HCT116 (cell line): Measurements from ENCODE around the gene VWA1. TPM values are rescaled to one million over a fixed set of nuclear protein-coding genes. Genes with fewer than 3 reads are reported as not detected.
A peak's percentile ranks its signal among the peaks of the same experiment; 100 is the strongest.

Experiments used
- ATAC-seq: fragments of 200-7000 bp; cut with Tn5 transposase; 2 replicates; pipeline ENCODE4 v1.9.1; 2020; ENCODE audit warnings: mild to moderate bottlenecking, moderate library complexity
- BruUV-seq: library from RNA; stranded (reverse); fragments of 400-500 nt; replicated peaks from 2 replicates; lab custom pipeline; 2021; lab: Mats Ljungman, UMichigan
- CTCF ChIA-PET: fragments of 300-600 bp; sonication (Branson Sonifier 250); formaldehyde crosslinking; loops from one replicate; lab custom pipeline; 2021; ENCODE audit warnings: antibody characterized with exemption; lab: Charles Lee
- POLR2A ChIA-PET: fragments of 300-600, 350-600 bp; sonication (Branson Sonifier 250); formaldehyde crosslinking; loops from one replicate; lab custom pipeline; 2021; ENCODE audit warnings: antibody characterized with exemption; lab: Charles Lee
- RAD21 ChIA-PET, 2 experiments: fragments of 300-600 bp; sonication (Branson Sonifier 250); formaldehyde crosslinking; loops; one replicate each; lab custom pipeline; 2023; ENCODE audit warnings: low total read pairs in 2 of 2; ENCODE audit not compliant: uncharacterized antibody in 2 of 2, unreplicated experiment in 2 of 2, low non-redundant PET in 1 of 2; lab: Charles Lee
- DNase-seq: peaks from one replicate; pipeline ENCODE4 v3.0.0-alpha.2; 2010; ENCODE audit warnings: low read depth, low spot score
- H2AFZ ChIP-seq: fragments of 200-600 bp; shearing (Covaris generic), sonication (generic); 2 replicates; pipeline ENCODE4 v1.6.1; 2017; ENCODE audit warnings: low read depth, mixed run types, mixed read lengths, antibody characterized with exemption, low read length; ENCODE audit not compliant: poor library complexity, severe bottlenecking
- H3K27ac ChIP-seq: 2 replicates; pipeline ENCODE4 v1.5.1; 2012; ENCODE audit warnings: low read depth, low read length
- H3K27me3 ChIP-seq: fragments of 200-600 bp; sonication (generic); 2 replicates; pipeline ENCODE4 v1.6.1; 2016; ENCODE audit warnings: mixed run types, low read length, mixed read lengths; ENCODE audit not compliant: insufficient read depth
- H3K36me3 ChIP-seq, 2 experiments: fragments of 200-500 bp in 1 of 2; fragments of 200-600 bp in 1 of 2; sonication (Bioruptor generic) in 1 of 2; sonication (generic) in 1 of 2; 2 replicates each; pipeline versions ENCODE4 v1.5.1 to v1.6.1; 2014 to 2016; ENCODE audit warnings: low read length in 2 of 2, inconsistent platforms in 1 of 2, mixed read lengths in 1 of 2, mixed run types in 1 of 2; ENCODE audit not compliant: insufficient read depth in 2 of 2, control insufficient read depth in 1 of 2
- H3K4me1 ChIP-seq, 2 experiments: fragments of 200-600 bp in 1 of 2; sonication (generic) in 1 of 2; 2 replicates each; pipeline versions ENCODE4 v1.5.1 to v1.6.1; 2012 to 2017; ENCODE audit warnings: low read length in 2 of 2, inconsistent platforms in 1 of 2, mild to moderate bottlenecking in 1 of 2, mixed read lengths in 1 of 2, mixed run types in 1 of 2, moderate library complexity in 1 of 2; ENCODE audit not compliant: insufficient read depth in 2 of 2, control insufficient read depth in 1 of 2
- H3K4me2 ChIP-seq: fragments of 200-600 bp; sonication (generic); 2 replicates; pipeline ENCODE4 v1.6.1; 2017; ENCODE audit warnings: mixed run types, low read length, mixed read lengths
- H3K4me3 ChIP-seq, 2 experiments: fragments of 200-600 bp in 1 of 2; sonication (generic) in 1 of 2; replicated peaks in 1 of 2; 2 replicates each; pipeline ENCODE4 v1.5.1; 2011 to 2016; ENCODE audit warnings: low read length in 2 of 2, control low read depth in 1 of 2, low read depth in 1 of 2, mild to moderate bottlenecking in 1 of 2, mixed read lengths in 1 of 2, mixed run types in 1 of 2
- H3K79me2 ChIP-seq: fragments of 200-600 bp; sonication (generic); 2 replicates; pipeline ENCODE4 v1.6.1; 2017; ENCODE audit warnings: mild to moderate bottlenecking, mixed run types, low read length, moderate library complexity, mixed read lengths; ENCODE audit not compliant: insufficient read depth
- H3K9ac ChIP-seq: fragments of 200-600 bp; sonication (generic); 2 replicates; pipeline ENCODE4 v1.6.1; 2016; ENCODE audit warnings: low read length, mixed read lengths
- H3K9me2 ChIP-seq: fragments of 200-600 bp; sonication (generic), shearing (Covaris generic); 2 replicates; pipeline ENCODE4 v1.6.1; 2017; ENCODE audit warnings: mixed run types, mild to moderate bottlenecking, moderate library complexity; ENCODE audit not compliant: insufficient read depth
- H3K9me3 ChIP-seq, 2 experiments: fragments of 200-500 bp in 1 of 2; fragments of 200-600 bp in 1 of 2; sonication (Bioruptor generic) in 1 of 2; sonication (generic) in 1 of 2; 2 replicates each; pipeline ENCODE4 v1.6.1; 2014 to 2017; ENCODE audit warnings: low read length in 2 of 2, mixed read lengths in 2 of 2, inconsistent platforms in 1 of 2, low read depth in 1 of 2, mild to moderate bottlenecking in 1 of 2, mixed run types in 1 of 2, moderate library complexity in 1 of 2; ENCODE audit not compliant: control insufficient read depth in 1 of 2, insufficient read depth in 1 of 2
- H4K20me1 ChIP-seq: fragments of 200-600 bp; sonication (generic), shearing (Covaris generic); 2 replicates; pipeline ENCODE4 v1.6.1; 2017; ENCODE audit warnings: mixed run types, mild to moderate bottlenecking, moderate library complexity; ENCODE audit not compliant: insufficient read depth
- CTCF ChIP-seq, 3 experiments: fragments of 200-600 bp in 1 of 3; sonication (generic) in 1 of 3; IDR thresholded peaks in 2 of 3; conservative IDR thresholded peaks in 1 of 3; 2 replicates each; pipeline ENCODE4 v1.5.1; 2012 to 2017; ENCODE audit warnings: low read depth in 2 of 3, low read length in 2 of 3, antibody characterized with exemption in 1 of 3, borderline replicate concordance in 1 of 3, control low read depth in 1 of 3, mild to moderate bottlenecking in 1 of 3, mixed read lengths in 1 of 3, mixed run types in 1 of 3, moderate library complexity in 1 of 3; ENCODE audit not compliant: insufficient read depth in 1 of 3
- EGR1 ChIP-seq: IDR thresholded peaks from 2 replicates; pipeline ENCODE4 v1.6.1; 2012; ENCODE audit warnings: low read depth
- ELF1 ChIP-seq: IDR thresholded peaks from 2 replicates; pipeline ENCODE4 v1.6.1; 2012; ENCODE audit warnings: low read depth, borderline replicate concordance
- EZH2phosphoT487 ChIP-seq: fragments of 200-600 bp; IDR thresholded peaks from 2 replicates; pipeline ENCODE4 v1.6.1; 2018; ENCODE audit warnings: antibody characterized with exemption, borderline replicate concordance
- POLR2A ChIP-seq: IDR thresholded peaks from 2 replicates; pipeline ENCODE4 v1.7.0; 2011; ENCODE audit warnings: borderline replicate concordance; ENCODE audit not compliant: insufficient read depth, insufficient read length; ENCODE audit errors: extremely low read depth
- POLR2AphosphoS5 ChIP-seq: IDR thresholded peaks from 2 replicates; pipeline ENCODE4 v1.6.1; 2011; ENCODE audit warnings: mild to moderate bottlenecking, low read depth, low read length, moderate library complexity
- SIN3A ChIP-seq: IDR thresholded peaks from 2 replicates; pipeline ENCODE4 v1.6.1; 2012; ENCODE audit warnings: low read depth
- SRF ChIP-seq: IDR thresholded peaks from 2 replicates; pipeline ENCODE4 v1.6.1; 2012; ENCODE audit warnings: low read depth
- YY1 ChIP-seq: IDR thresholded peaks from 2 replicates; pipeline ENCODE4 v1.6.1; 2011; ENCODE audit warnings: low read length, low read depth, moderate library complexity, mild to moderate bottlenecking; ENCODE audit not compliant: insufficient replicate concordance; ENCODE audit errors: extremely low read depth
- ZNF274 ChIP-seq: fragments of 200-500 bp; sonication (Bioruptor generic); IDR thresholded peaks from 2 replicates; pipeline ENCODE4 v1.6.1; 2014; ENCODE audit warnings: mild to moderate bottlenecking, low read depth, low read length, inconsistent platforms
- intact Hi-C: fragments of 100-400 bp; cut with micrococcal nuclease; formaldehyde crosslinking; loops from 2 replicates; pipeline ENCODE4 v1.10.0; 2022
- total RNA-seq: library from RNA; stranded (reverse); gene quantifications from one replicate; pipeline ENCODE4 v1.2.1, GENCODE V29; 2021; ENCODE audit not compliant: unreplicated experiment

The VWA1 gene
- total RNA-seq, 1 experiment from 2014 or later = 50.6 TPM

DNA sequence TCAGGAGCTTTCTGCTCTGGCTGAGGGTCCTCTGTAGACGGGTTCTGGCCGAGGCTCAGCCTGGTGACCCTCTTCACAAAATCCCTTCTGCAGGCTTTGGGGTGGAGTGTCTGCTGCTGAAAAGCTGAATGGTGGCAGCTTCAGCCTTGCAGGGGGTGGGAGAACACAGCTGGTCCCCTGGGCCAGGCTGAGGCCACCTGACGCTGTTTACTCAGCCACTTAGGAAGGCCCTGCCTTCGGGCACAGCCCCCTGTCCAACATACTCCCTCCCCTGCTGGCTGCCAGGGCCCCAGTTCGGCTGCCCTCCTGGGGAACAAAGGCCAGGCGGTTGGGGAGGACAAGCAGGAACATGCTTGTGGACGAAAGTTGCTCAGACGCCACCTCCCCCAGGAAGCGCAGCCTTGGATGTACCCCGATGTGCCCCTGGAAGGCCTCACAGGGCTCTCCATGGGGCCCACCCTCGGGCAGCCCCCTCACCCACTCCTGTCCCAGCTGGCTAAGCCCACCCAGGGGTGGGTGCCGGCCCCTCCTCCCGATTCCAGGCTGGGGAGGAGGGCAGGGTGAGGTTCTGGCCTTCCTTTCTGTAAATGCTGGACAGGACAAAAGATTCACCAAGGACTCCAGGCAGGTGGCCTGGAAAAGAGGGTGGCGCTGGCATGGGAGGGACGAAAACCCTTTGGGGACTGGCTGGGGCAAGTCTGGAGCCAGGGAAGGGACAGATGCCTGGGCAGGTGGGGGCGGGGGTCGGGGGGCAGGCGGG is 14.2 kb upstream of the VWA1 start, which contains the start of gene ANKRD65 (continued):
- TF ChIP-seq YY1 = no peak
- no peak for TF ChIP-seq ELF1
- TF ChIP-seq SIN3A = no peak
- TF ChIP-seq ZNF274 = no peak
- TF ChIP-seq EZH2phosphoT487 = no peak
- no peak for TF ChIP-seq CTCF (IDR thresholded peaks at IDR 0.05 in 2 of 3, conservative IDR thresholded peaks at IDR 0.05 in 1 of 3; ENCODE audit: borderline replicate concordance in 1 of 3, insufficient read depth in 1 of 3, low read depth in 2 of 3, low read length in 2 of 3)
- TF ChIP-seq, all 23 proteins: peak for 0

DNA sequence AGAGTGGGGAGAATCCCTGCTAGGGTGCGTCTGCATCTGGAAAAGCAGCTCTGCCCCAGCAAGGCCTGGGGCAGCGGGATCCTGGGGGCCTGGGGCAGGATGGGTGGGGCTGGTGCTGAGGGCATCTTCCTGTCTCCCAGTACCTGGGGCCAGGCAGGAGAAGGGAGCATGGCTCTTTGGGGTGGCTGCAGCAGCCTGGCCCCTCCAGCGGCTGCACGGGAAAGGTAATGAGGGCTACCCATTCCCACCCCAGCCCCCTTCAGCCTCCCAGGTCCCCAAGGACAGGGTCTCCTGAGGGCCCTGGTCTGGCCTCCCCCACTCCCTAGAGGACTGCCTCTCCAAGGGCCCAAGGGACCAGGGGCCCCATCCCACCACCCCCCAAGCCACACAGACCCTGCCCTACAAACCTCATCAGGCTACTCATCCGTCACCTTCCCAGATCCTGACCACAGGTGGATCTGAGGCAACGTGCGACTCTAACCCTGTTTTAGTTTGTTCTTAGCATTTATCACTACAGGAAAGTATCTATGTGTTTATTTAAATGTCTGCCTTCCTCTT is 13.5 kb upstream of the VWA1 start:
- H3K4me1 ChIP-seq = peaks cover 21 to 43% of the 10 kb centered on the region in 2 experiments
- no peaks in the 10 kb centered on the region for H3K79me2 ChIP-seq
- no peak overlapping the region; a peak in 1 of 4 replicates for H3K4me3 ChIP-seq
- ChIA-PET POLR2A (no interaction called here), RAD21 (interaction anchor here in 1 of 2 experiments (0.7 kb wide), 1 partner anchor 11 kb away, joined by 6 read pairs; no protein-coding TSS in a partner anchor), CTCF (no interaction called here)
- peak overlapping the region; percentile 50 for H3K4me2 ChIP-seq
- DNase-seq = no peak
- no TSS peak for BruUV-seq
- no peaks in the 10 kb centered on the region for H3K27me3 ChIP-seq
- H3K9me3 ChIP-seq = no peaks in the 10 kb centered on the region
- peak overlapping the region; percentile 40; the same call in 1 of the 2 replicates for H3K27ac ChIP-seq
- no peaks in the 10 kb centered on the region for H4K20me1 ChIP-seq
- no peaks in the 10 kb centered on the region for H3K36me3 ChIP-seq
- H3K9ac ChIP-seq = peak overlapping the region; percentile 26
- H3K9me2 ChIP-seq = no peaks in the 10 kb centered on the region
- TF ChIP-seq SRF (no peak), CTCF (IDR thresholded peaks at IDR 0.05 in 2 of 3, conservative IDR thresholded peaks at IDR 0.05 in 1 of 3; ENCODE audit: borderline replicate concordance in 1 of 3, insufficient read depth in 1 of 3, low read depth in 2 of 3, low read length in 2 of 3) (no peak), POLR2A (no peak), EGR1 (no peak), POLR2AphosphoS5 (no peak), SIN3A (no peak)
- H2AFZ ChIP-seq = no peak overlapping the region
- intact Hi-C loops = no loop called here
- ATAC-seq = no peak
